K562 (cell line): ENCODE data around the gene TSHR. TPM values are rescaled to one million over a fixed set of nuclear protein-coding genes. Genes with fewer than 3 reads are reported as not detected.

Source experiments
- BCOR ChIP-seq: fragments of 450-650 bp; IDR thresholded peaks from 2 replicates; pipeline ENCODE4 v1.6.1; 2016
- BRD9 ChIP-seq: fragments of 450-650 bp; IDR thresholded peaks from 2 replicates; pipeline ENCODE4 v1.6.1; 2018; ENCODE audit warnings: low read depth; ENCODE audit not compliant: partially characterized antibody
- CTBP1 ChIP-seq: fragments of 450-650 bp; IDR thresholded peaks from 2 replicates; pipeline ENCODE4 v1.6.1; 2016; ENCODE audit warnings: borderline replicate concordance
- FOXK2 ChIP-seq, 2 experiments: fragments of 450-650 bp; IDR thresholded peaks in 1 of 2; conservative IDR thresholded peaks in 1 of 2; 2 replicates each; pipeline ENCODE4 v1.6.1; 2016; ENCODE audit warnings: low read depth in 2 of 2, mild to moderate bottlenecking in 1 of 2
- FOXM1 ChIP-seq, 2 experiments: fragments of 450-650 bp in 1 of 2; sonication (generic) in 1 of 2; formaldehyde crosslinking in 1 of 2; IDR thresholded peaks; 2 replicates each; pipeline versions ENCODE4 v1.6.1 to v1.9.0; 2017 to 2022; ENCODE audit warnings: low read depth in 2 of 2, mild to moderate bottlenecking in 2 of 2, missing genetic modification reagents in 1 of 2, moderate library complexity in 1 of 2
- MNT ChIP-seq, 2 experiments: fragments of 450-650 bp; conservative IDR thresholded peaks; 2 replicates each; pipeline ENCODE4 v1.6.1; 2017; ENCODE audit warnings: mild to moderate bottlenecking in 2 of 2, moderate library complexity in 2 of 2
- MTA1 ChIP-seq: fragments of 450-650 bp; IDR thresholded peaks from 2 replicates; pipeline ENCODE4 v1.6.1; 2017; ENCODE audit warnings: borderline replicate concordance
- PHF8 ChIP-seq: fragments of 200-600 bp; sonication (generic); IDR thresholded peaks from 2 replicates; pipeline ENCODE4 v1.6.1; 2012; ENCODE audit warnings: mixed run types, mild to moderate bottlenecking, inconsistent platforms, low read length, moderate library complexity, borderline replicate concordance
- SAFB ChIP-seq: fragments of 200-400 bp; formaldehyde crosslinking; IDR thresholded peaks from 2 replicates; pipeline ENCODE4 v1.6.1; 2017; ENCODE audit warnings: low read depth, low read length, borderline replicate concordance
- SAP30 ChIP-seq: fragments of 200-600 bp; sonication (generic); IDR thresholded peaks from 2 replicates; pipeline ENCODE4 v1.6.1; 2012; ENCODE audit warnings: borderline replicate concordance, low read depth, mild to moderate bottlenecking, moderate library complexity, low read length, control low read depth, inconsistent platforms; ENCODE audit not compliant: insufficient read depth, poor library complexity, severe bottlenecking
- SPI1 ChIP-seq: IDR thresholded peaks from 2 replicates; pipeline ENCODE4 v1.6.1; 2011; ENCODE audit warnings: low read depth, low read length, control low read depth, borderline replicate concordance
- ZNF197 ChIP-seq: fragments of 200-800 bp; sonication (Bioruptor generic); IDR thresholded peaks from 2 replicates; pipeline ENCODE4 v1.6.1; 2016; ENCODE audit warnings: low read depth, missing genetic modification characterization, missing compliant biosample characterization
- ZNF395 ChIP-seq: fragments of 200-800 bp; sonication (Bioruptor generic); IDR thresholded peaks from 2 replicates; pipeline ENCODE4 v1.6.1; 2017; ENCODE audit warnings: missing genetic modification characterization, missing compliant biosample characterization
- polyA plus RNA-seq, 8 experiments: library from polyadenylated mRNA; depleted of rRNA in 4 of 8; stranded (reverse) in 5 of 8; unstranded in 3 of 8; fragments of >200 nt; fragmentation: Nextera tagmentation in 2 of 8; fragmentation: Illumina TruSeq in 1 of 8; extraction: Ambion mirVana in 2 of 8; extraction: Trizol in 1 of 8; gene quantifications; 2 replicates each; pipeline versions ENCODE4 v1.2.1 to v1.2.3, GENCODE V29; 2011 to 2014; ENCODE audit warnings: inconsistent platforms in 1 of 8, missing spikeins in 1 of 8
- total RNA-seq, 7 experiments: library from RNA; depleted of rRNA in 6 of 7; stranded (reverse); fragments of >200 nt in 6 of 7; fragmentation: Illumina TruSeq in 2 of 7; extraction: Trizol in 2 of 7; gene quantifications; 2 replicates each; pipeline versions ENCODE4 v1.2.1 to v1.2.3, GENCODE V29; 2011 to 2021; ENCODE audit warnings: low replicate concordance in 1 of 7
- TF ChIP-seq, protein P1 (sequence below): IDR thresholded peaks from 3 replicates; pipeline ENCODE4 v1.6.1; 2011; ENCODE audit warnings: borderline replicate concordance, mild to moderate bottlenecking, moderate library complexity; ENCODE audit not compliant: insufficient read length; ENCODE audit errors: extremely low read depth
- TF ChIP-seq, protein P2 (sequence below): IDR thresholded peaks from 2 replicates; pipeline ENCODE4 v1.6.1; 2011; ENCODE audit not compliant: insufficient read length; ENCODE audit errors: extremely low read depth
- TF ChIP-seq, protein P3 (sequence below): conservative IDR thresholded peaks from 2 replicates; pipeline ENCODE4 v1.6.1; 2011; ENCODE audit warnings: low read depth, mild to moderate bottlenecking, low read length; ENCODE audit not compliant: control insufficient read depth

TSHR gene
- total and polyA plus RNA-seq, 9 of the 15 experiments (the other 6 are each of a cell fraction or from before 2014, with no cell fraction given): 0.01 to 0.10 TPM; not detected in 7

GRCh38 chr14:80941241-80942185 lies 13.9 kb upstream of the TSHR start, which contains the start of gene CEP128 (continued):
- peak in 1 of 2 experiments; percentile 59; a peak in 1 of 4 replicates for TF ChIP-seq MNT (conservative IDR thresholded peaks at IDR 0.05)
- TF ChIP-seq BRD9: no peak
- TF ChIP-seq, protein P1, sequence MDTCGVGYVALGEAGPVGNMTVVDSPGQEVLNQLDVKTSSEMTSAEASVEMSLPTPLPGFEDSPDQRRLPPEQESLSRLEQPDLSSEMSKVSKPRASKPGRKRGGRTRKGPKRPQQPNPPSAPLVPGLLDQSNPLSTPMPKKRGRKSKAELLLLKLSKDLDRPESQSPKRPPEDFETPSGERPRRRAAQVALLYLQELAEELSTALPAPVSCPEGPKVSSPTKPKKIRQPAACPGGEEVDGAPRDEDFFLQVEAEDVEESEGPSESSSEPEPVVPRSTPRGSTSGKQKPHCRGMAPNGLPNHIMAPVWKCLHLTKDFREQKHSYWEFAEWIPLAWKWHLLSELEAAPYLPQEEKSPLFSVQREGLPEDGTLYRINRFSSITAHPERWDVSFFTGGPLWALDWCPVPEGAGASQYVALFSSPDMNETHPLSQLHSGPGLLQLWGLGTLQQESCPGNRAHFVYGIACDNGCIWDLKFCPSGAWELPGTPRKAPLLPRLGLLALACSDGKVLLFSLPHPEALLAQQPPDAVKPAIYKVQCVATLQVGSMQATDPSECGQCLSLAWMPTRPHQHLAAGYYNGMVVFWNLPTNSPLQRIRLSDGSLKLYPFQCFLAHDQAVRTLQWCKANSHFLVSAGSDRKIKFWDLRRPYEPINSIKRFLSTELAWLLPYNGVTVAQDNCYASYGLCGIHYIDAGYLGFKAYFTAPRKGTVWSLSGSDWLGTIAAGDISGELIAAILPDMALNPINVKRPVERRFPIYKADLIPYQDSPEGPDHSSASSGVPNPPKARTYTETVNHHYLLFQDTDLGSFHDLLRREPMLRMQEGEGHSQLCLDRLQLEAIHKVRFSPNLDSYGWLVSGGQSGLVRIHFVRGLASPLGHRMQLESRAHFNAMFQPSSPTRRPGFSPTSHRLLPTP: no peak
- TF ChIP-seq BCOR: no peak
- TF ChIP-seq SPI1: peak; percentile 18; the same call in 1 of the 2 replicates
- peak; percentile 72 for TF ChIP-seq CTBP1
- TF ChIP-seq PHF8: peak; percentile 60; the same call in 1 of the 2 replicates
- TF ChIP-seq ZNF197 (CRISPR knock-in tag): peak; percentile 84; the same call in 1 of the 2 replicates
- TF ChIP-seq, protein P2, sequence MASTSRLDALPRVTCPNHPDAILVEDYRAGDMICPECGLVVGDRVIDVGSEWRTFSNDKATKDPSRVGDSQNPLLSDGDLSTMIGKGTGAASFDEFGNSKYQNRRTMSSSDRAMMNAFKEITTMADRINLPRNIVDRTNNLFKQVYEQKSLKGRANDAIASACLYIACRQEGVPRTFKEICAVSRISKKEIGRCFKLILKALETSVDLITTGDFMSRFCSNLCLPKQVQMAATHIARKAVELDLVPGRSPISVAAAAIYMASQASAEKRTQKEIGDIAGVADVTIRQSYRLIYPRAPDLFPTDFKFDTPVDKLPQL: no peak
- peak; percentile 25; the same call in 1 of the 2 replicates for TF ChIP-seq FOXM1 (IDR thresholded peaks at IDR 0.05; ENCODE audit: low read depth)
- no peak for TF ChIP-seq FOXM1 (CRISPR knock-in tag; IDR thresholded peaks at IDR 0.05; ENCODE audit: low read depth)
- peak; percentile 87 for TF ChIP-seq SAP30
- peak; percentile 78 for TF ChIP-seq ZNF395 (CRISPR knock-in tag)
- TF ChIP-seq SAFB: peak; percentile 60; the same call in 1 of the 2 replicates
- TF ChIP-seq FOXK2 (conservative IDR thresholded peaks at IDR 0.05 in 1 of 2, IDR thresholded peaks at IDR 0.05 in 1 of 2; ENCODE audit: low read depth in 2 of 2): 0 out of 4 replicates have a peak, but pooled peaks of 1 of the 2 experiments have one; percentile 24
- TF ChIP-seq, protein P3, sequence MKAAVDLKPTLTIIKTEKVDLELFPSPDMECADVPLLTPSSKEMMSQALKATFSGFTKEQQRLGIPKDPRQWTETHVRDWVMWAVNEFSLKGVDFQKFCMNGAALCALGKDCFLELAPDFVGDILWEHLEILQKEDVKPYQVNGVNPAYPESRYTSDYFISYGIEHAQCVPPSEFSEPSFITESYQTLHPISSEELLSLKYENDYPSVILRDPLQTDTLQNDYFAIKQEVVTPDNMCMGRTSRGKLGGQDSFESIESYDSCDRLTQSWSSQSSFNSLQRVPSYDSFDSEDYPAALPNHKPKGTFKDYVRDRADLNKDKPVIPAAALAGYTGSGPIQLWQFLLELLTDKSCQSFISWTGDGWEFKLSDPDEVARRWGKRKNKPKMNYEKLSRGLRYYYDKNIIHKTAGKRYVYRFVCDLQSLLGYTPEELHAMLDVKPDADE: peak; percentile 87
- 0 out of 2 replicates have a peak, but pooled peaks have one; percentile 34 for TF ChIP-seq MTA1
